ENCODE measurements around the gene TAS2R5.
"Not testable (repeated sequence)": the region's sequence is repeated elsewhere in the genome, so short reads cannot be mapped to it uniquely, and the experiment has no call there.

The TAS2R5 gene

DNA sequence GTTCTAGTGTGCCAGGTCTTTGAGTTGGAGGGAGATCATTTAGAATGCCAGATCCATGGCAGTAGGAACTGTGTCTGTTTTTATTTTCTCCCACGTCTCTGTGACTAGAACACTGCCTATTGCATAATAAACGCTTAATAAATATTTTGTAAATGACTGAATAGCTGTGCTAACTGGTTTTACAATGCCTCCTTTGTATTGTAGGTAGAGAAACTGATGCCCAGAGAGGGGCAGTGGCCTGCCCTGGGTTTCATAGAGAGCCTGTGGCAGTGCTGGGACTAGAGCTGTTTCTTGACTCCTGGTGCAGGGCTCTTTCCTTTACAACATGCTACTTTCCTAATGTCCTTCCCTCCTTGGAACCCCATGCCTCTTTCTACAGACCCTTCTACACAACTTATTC is 2.5 kb downstream of the TAS2R5 start:
- intact Hi-C loops (cut with DNase I; ENCODE audit: low total_unique reads) = no loop called here
- Histone ChIP-seq H3K27ac (no peak overlapping the region), H3K27me3 (no peaks in the 10 kb centered on the region), H3K4me3 (no peak overlapping the region), H3K9me3 (no peaks in the 10 kb centered on the region), H3K4me1 (no peaks in the 10 kb centered on the region), H3K36me3 (peaks cover 12 to 22% (median 12%) of the 10 kb centered on the region in 3 donors)
- no peak for DNase-seq
- no peak for TF ChIP-seq CTCF (IDR thresholded peaks at IDR 0.05)

DNA sequence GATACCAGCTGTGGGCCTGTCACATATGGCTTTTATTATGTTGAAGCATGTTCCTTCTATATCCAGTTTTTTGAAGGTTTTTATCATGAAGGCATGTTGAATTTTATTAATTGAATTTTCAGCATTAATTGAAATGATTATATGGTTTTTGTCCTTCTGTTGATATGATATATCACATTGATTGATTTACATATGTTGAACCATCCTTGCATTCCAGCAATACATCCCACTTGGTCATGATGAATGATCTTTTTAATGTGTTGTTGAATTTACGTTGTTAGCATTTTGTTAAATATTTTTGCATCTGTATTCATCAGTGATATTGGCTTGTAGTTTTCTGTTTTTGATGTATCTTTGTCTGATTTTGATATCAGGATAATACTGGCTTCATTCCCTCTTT is 30.1 kb downstream of the TAS2R5 start:
- Histone ChIP-seq H3K4me3 (no peak overlapping the region), H3K4me1 (peaks cover 0 to 3% (median 0%) of the 10 kb centered on the region in 4 donors), H3K27me3 (no peaks in the 10 kb centered on the region), H3K36me3 (peaks cover 7 to 18% (median 8%) of the 10 kb centered on the region in 3 donors), H3K9me3 (peaks cover 0 to 66% (median 13%) of the 10 kb centered on the region in 3 donors), H3K27ac (no peak overlapping the region)
- DNase-seq = no peak
- intact Hi-C loops (cut with DNase I; ENCODE audit: low total_unique reads) = no loop called here
- no peak for TF ChIP-seq CTCF (IDR thresholded peaks at IDR 0.05)

- Histone ChIP-seq H3K36me3 (peaks cover 7 to 17% (median 8%) of the 10 kb centered on the region in 3 donors), H3K9me3 (peaks cover 0 to 62% (median 13%) of the 10 kb centered on the region in 3 donors)
- H3K27ac ChIP-seq; DNase-seq; H3K4me3 ChIP-seq; H3K27me3 ChIP-seq; H3K4me1 ChIP-seq; intact Hi-C loops (cut with DNase I; ENCODE audit: low total_unique reads): not testable (repeated sequence)
Observed at GRCh38 chr7:141822432-141822831, 32.4 kb downstream of the TAS2R5 start.

DNA sequence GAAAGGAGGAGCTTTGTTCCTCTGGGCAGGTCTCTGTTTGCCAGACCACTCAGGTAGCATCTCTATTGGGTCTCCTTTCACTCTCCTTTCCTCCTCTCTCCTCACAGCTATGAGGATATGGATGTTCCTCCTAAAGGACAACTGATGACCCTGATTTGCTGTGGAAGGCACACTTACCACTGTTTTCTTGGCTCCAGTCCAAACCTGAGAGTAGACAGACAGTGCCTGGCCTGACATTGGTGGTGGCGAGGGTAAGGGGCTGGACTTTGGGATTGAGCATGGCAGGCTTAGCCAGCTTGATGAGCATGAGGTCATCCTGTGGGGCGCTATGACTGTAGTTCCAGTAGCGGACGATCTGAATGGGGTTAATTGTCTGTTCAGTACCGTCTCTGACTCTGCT is 47.7 kb downstream of the TAS2R5 start:
- Histone ChIP-seq H3K27ac (no peak overlapping the region), H3K27me3 (no peaks in the 10 kb centered on the region), H3K9me3 (no peaks in the 10 kb centered on the region), H3K4me3 (no peak overlapping the region), H3K4me1 (no peaks in the 10 kb centered on the region), H3K36me3 (no peaks in the 10 kb centered on the region)
- intact Hi-C loops (cut with DNase I; ENCODE audit: low total_unique reads) = no loop called here
- no peak for TF ChIP-seq CTCF (IDR thresholded peaks at IDR 0.05)
- DNase-seq = no peak

- intact Hi-C loops (cut with DNase I; ENCODE audit: low total_unique reads) = no loop called here
- H3K27me3 ChIP-seq = no peaks in the 10 kb centered on the region
- no peaks in the 10 kb centered on the region for H3K9me3 ChIP-seq
- no peak overlapping the region for H3K27ac ChIP-seq
- TF ChIP-seq CTCF (IDR thresholded peaks at IDR 0.05) = no peak
- H3K4me1 ChIP-seq = no peaks in the 10 kb centered on the region
- DNase-seq = no peak
- H3K4me3 ChIP-seq = no peak overlapping the region
- H3K36me3 ChIP-seq = no peaks in the 10 kb centered on the region
Observed at GRCh38 chr7:141838581-141838980, 48.6 kb downstream of the TAS2R5 start.

DNA sequence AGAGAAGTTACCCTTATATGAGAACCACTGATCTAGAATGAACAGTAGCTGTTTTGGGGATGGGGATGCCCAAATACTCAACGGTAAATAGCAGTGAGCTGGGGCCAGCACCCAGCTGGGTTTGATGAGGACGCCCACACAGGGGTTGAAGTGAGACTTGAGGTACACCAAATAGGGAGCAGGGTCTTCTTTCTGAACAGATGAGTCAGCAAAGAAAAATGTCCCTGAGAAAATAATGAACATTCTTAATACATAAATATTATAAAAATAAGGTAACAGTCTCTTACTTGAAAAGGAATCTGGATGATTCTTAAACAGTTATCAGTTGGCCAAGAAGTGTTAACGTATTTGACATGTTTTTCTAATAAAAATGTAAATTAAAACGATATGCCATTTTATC is 49.2 kb downstream of the TAS2R5 start:
- no peaks in the 10 kb centered on the region for H3K36me3 ChIP-seq
- H3K4me1 ChIP-seq = no peaks in the 10 kb centered on the region
- no peaks in the 10 kb centered on the region for H3K9me3 ChIP-seq
- TF ChIP-seq CTCF (IDR thresholded peaks at IDR 0.05) = no peak
- intact Hi-C loops (cut with DNase I; ENCODE audit: low total_unique reads) = no loop called here
- no peaks in the 10 kb centered on the region for H3K27me3 ChIP-seq
- H3K4me3 ChIP-seq = no peak overlapping the region
- no peak overlapping the region for H3K27ac ChIP-seq
- DNase-seq = no peak
